Stimulated activated CD4-positive, alpha-beta T cell treated with anti-CD3 and anti-CD28 coated beads, TNF-alpha, amount 100 ng/mL, for 1 hour (primary cell): ENCODE results near the gene ARHGAP28.

Experiments used
- DNase-seq, 3 donors: peaks; one replicate each; pipeline ENCODE4 v3.0.0-alpha.2; 2020; ENCODE audit warnings: low read depth in 3 of 3, low spot score in 1 of 3

Gene ARHGAP28

DNA sequence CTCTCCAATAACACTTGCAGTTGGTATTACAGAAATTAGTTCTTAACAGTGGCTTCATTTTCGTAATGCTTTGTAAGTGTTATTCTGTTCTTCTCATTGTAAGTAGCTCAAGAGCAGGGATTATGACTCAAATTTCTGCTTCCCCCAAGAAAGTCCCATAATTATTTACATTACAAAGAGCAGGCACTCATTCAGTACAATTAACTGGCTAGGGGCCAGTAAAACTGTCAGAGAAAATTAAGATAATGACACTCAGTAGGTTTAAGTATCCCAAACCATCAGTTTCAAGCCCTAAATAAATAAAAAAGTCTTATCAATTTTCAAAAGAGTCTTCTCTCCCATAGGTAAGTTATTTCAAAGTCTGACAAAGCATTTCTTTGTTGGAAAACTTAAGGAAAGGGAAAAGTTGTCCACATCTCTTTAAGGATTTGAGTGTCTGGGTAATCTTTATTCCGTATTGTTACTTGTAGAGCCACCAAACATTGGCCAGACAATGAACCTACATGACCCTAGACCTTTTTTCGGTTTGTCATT is 137.1 kb downstream of the ARHGAP28 start:
- no peak for DNase-seq

DNA sequence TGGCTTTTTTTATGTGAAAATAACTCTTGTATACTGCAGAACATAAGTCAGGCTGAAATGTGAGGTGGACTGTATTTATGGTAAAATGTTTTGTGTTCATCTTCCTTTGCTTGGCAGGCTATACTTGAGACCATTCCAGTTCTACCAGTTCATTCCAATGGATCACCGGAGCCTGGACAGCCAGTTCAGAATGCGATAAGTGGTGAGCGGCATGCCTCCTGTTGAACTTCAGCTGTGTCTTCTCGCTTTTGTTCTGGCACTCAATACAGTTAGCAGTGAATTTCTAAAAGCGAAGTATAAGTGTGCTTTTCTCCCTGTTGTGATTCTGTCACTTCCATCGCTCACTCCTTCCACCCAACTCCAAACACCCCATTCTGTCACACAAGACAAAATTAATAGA is 138.5 kb downstream of the ARHGAP28 start:
- DNase-seq: no peak

DNA sequence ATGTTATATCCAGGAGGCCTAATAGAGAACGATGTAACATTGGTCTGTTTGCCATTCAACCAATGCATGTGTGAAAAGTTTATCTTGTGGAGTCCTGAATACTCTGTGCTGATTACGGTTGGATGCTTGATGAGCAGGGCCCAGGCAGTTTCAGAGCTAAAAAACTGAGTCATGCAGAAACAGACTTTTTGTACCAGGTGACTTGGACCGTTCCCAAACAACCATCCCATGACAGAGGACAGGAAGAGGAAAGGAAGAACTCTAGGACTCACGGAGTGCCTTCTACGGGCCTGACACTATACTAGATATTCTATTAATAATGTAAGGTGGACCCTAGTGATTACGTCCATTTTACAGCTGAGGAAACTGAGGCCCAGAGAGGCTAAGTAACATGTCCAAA is 142.1 kb downstream of the ARHGAP28 start:
- no peak for DNase-seq

DNA sequence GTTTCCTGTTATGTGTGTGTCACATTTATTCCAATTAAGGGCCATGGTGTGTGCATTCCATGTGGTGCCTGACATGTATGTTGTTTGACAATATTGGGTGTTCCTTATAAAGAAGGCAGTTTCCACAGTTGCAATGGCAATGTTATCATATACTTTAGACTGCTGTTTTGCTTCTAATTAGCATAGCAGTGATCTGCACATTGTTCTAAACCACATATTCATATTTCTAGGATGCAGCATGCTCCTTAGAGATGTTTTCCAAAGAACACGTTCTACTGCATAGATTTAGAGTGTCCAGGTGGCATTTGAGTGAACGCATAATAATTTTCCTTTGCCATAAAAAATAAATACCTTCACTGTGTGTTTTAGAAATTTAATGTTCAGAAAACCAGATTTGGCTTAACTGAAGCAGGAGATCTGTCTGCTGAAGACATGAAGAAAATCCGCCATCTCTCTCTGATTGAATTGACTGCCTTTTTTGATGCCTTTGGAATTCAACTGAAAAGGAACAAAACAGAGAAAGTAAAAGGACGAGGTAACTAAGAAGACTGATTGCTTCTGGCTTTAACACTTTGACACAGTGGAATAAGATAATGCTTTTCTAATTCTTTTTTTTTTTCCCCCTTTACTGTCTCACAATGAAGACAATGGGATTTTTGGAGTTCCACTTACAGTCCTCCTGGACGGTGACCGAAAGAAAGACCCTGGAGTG is 143.7 kb downstream of the ARHGAP28 start:
- no peak for DNase-seq

DNA sequence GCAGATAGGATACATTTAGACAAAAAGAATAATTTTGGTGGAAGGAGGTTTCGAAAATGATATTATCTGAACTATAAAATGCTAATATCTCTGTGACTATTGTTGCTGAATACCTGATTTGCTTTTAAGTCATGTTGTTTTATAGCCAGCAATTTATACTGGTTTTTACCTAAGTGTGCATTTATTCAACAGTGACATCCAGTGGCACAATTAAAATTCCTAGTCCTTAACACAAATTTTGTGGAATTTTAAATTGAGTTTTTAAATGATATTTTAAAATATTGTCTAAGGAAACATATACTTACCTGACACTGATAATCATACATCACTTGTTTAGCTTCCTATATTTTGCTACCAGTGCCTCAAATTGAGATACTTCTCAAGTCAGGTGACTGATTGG is 144.8 kb downstream of the ARHGAP28 start:
- DNase-seq: no peak

DNA sequence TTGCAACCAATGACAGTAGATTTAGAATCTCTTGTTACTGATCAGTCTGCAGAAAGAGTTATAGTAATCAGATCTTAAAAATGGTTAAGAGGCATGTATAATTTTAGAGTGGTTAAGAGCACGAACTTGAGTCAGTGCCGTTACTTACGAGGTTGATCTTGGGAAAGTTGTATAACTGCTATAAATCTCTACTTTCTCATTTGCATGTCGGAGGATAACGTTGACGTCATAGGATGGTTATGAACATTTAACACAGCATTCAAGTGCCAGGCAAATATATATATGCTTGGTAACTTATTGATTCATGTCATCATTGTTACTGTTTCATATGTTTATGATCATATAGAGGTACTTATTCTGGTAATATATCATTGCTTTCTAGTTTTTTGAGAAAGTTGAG is 146.2 kb downstream of the ARHGAP28 start:
- no peak for DNase-seq

DNA sequence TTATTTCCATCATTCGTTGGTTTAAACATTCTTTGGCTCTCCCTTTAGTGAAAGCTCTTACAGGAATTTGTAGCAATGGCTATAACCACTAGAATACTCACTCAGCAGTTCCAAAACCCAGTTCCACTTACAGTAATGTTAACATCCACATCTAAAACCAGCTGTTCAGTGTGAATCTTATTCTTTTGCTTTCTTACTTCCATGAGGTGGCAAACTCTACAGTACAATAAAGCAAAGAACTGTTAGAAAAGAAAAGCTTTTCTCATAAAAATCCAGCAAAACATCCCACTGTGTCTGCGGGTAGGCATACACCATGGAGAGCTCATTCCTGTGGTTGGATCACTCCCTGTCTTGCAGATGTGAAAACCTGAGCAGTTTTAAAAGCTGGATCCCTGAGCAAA is 147.1 kb downstream of the ARHGAP28 start:
- no peak for DNase-seq

DNA sequence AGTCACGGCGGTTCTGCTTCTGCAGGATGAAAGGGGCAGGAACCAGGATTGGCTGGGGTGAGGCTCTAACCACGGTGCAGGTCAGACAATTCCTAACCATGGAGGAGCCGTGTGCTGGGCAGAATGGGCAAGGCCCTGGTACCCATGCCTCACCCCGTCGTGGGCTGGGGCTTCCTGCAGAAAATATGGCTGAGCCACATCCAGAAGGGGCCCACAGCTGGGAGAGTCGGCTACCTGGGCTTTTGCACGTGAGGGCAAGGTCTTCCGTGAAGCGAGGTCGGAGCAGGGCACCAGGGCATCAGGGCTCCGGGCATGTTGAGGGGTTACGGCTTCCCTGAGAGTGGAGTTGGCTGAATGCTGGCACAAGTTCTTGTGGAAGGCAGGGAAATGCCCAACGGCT is 147.8 kb downstream of the ARHGAP28 start:
- DNase-seq: no peak

DNA sequence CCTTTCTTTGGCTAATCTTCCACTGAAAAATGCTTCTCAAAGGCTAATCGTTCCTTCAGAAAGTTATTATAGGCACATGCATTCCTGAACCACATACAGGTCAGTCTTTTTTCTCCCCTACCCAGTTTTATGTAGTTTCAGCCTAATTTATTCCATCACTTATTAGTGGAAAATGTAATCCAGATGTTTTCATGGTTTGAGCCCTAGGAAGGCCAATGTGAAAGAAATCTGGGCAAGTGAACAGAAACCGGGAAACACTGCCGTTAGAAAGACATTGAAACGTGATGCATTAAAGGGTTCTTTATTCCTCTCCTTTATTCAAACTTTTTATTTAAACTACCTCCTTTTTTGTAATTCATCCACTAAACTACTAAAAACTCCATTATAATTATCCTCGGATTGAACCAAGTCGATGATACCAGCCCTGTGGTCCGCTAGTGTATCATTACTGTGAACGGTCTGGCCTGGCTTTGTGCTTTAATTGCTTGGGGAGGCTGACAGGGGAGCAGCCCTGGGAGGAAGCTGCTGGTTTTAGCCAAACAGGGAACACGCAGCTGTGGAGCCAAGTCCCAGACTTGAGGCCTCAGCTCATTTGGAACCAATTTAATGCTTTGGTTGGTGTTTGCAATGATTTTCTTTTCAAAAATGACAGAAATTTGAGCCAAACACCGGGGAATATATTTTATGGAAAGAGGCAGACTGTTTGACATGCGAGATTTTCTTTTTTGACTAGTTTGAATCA is 149.2 kb downstream of the ARHGAP28 start:
- no peak for DNase-seq

DNA sequence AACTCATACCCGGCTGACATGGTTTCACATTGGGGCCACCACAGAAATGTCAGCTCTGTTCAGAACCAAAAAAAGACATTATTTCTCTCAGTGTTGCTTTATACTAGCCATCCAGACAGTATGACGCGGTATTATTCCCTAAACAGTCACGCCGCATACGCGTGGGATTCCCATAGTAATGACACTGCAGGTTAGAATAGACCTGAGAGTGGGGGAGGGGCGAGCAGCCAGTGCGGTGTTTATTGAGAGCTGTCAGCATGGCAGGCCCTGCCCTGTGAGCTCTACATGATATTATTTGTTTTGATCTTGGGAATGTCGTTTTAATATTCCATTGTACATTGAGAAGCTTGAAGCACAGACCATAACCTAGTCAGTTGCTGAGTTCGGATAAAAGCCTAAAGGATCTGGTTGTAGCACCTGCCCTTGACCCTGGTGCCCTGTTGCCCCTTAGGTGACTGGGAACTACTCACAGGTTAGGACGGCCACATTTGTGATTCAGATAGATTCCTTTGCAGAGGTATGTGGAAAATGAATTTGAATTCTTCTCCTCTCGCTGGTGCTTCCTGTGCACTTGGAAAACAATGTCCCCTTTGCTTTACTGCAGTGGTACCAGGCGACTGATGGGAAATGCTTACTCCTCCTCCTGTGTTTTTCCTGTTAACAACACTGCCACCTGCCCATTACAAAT is 150.1 kb downstream of the ARHGAP28 start:
- no peak for DNase-seq

DNA sequence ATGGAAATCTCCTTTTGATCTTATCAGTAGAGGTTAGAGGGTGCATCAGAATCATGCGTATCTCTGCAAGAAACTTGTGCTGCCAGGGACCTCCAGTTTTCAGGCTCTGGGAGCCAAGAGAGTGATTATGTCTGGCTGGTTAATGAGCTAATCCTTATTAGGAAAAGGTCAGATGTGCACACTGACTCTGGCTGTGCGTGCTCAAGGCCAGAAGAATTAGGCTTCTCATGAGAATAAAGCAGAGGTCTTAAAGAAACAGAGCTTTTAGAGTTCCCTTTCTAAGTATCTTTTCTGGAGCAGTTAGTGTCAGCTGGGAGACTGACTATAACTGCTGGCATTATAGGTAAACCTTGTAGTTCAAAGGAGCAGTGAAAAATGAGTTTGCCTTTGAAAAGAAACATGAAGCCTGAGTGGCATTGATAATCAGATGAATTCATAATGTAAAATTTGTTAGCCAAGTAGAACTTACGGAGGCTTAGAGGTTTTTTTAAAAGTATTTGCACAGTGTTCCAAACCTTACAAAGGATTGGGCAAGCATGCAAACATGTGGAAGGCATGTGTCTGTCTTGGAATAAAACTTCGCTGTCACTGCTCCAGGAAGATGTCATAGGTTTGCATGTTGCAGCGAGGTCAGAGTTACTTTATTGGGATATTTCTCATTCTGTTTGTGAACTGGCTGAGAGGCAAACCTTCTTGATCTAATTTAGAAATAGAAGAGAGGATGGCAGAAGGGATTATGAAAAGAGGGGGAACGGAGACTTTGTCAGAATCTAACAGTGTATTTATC is 151.7 kb downstream of the ARHGAP28 start:
- no peak for DNase-seq

DNA sequence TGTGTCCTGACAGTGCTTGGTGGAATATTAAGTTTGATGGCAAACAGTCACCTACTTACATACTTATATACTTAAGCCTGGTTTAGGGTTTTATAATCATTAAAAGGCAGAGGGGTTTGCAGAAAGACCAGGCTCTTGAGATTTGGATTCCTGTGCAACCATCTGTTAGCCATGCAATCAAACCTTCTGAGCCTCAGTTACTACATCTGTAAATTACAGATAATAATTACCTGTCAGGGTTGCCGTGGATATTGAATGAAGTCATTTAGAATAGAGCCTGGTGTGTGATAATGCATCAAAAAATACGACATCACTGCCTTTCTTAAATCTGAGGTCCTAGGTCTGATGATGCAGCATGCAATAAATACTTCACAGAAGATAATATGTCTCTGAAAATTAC is 152.9 kb downstream of the ARHGAP28 start:
- no peak for DNase-seq

DNA sequence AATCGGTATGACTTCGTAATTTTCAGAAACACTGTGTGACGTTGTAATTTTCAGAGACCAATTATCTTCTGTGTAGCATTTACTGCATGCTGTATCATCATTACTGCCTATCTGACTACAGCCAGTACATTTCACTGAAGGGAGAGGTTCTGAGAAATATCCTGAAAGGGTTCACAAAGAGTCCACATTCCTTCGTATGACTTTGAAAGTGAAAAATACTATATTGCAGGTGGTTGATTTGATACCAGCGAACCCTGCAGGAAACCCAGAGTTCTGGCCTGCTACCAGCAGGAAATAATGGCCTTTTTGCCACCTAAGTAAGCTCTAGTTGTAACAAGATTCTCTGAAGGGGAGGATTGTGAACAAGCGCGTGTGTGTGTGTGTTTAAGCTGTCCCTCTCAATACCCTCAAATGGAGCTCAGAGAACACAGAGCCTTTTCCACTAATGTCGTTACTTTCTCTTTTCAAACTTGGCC is 155.5 kb downstream of the ARHGAP28 start:
- DNase-seq: no peak

DNA sequence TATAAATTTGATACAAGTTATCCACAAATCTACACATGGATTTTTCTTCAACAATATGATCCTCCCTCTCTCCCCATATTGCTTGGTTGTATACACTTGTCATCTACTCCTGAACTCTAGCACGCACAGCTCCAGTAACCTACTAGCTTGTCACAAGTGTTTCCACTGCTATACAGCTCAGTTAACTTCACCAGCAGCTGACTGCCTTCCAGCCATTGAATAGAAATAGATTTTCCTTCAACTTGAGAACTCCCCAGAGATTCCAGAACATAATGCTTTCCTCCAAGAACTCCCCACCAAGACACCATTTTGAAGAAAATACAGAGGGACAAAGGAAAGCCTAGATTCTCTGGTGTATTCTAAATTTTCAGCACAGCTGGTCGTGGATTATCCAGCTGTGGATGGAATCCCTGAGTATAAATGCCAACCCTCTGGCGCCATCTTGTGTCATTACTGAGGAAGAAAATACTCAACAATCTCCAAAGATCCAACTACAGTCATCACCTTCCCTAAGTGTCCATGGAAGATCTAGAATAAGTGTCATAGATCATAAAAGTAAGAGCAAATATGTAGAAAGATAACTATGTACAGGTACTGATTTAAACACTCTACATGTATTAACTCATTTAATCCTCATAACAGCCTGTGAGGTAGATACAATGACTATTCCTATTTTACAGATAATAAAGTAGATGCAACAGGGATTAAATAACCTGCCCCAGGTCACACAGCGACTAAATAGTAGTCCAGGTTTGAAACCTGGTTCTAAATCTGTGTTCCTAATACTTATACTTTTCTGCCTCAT is 156.7 kb downstream of the ARHGAP28 start:
- DNase-seq: no peak

DNA sequence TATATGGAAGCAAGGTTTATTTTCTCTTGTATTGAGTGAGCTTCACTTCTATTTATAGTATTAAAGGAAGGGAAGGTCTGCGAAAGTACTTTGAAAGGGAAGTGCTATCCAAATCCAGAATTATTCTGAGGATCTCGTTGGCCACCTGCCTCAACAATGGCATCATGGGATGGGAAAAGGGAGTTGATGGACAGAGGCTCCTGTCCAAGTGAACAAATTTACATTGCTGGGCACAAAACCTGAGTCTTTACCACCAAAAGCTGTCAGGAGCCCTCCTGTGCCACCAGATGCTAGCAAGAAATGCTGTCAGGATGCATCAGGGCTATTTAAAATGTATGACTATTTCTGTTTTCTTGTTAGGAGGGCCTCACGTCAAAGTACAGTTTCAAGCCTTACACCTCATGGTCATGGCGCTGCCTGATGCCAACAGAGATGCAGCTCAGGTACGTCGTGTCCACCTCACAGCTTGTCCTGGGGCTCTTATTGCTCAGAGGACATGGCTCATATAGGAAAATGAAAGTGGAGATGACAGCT is 157.3 kb downstream of the ARHGAP28 start:
- no peak for DNase-seq

DNA sequence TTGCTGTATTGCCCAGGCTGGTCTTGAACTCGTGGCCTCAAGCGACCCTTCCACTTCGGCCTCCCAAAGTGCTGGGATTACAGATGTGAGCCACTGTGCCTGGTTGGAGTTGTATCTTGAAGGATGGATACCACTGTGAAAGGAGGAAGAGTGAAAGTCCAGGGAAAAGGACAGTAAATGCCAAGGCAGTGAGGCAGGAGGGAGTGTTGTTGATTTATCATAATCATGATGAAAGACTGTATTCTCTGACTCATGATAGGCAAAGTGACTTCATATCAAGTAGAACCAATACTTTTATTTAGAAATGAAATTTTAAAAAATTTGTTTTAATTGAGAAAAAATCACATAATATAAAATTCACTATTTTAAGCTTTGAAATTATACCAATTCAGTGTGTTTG is 162.3 kb downstream of the ARHGAP28 start:
- DNase-seq: no peak

DNA sequence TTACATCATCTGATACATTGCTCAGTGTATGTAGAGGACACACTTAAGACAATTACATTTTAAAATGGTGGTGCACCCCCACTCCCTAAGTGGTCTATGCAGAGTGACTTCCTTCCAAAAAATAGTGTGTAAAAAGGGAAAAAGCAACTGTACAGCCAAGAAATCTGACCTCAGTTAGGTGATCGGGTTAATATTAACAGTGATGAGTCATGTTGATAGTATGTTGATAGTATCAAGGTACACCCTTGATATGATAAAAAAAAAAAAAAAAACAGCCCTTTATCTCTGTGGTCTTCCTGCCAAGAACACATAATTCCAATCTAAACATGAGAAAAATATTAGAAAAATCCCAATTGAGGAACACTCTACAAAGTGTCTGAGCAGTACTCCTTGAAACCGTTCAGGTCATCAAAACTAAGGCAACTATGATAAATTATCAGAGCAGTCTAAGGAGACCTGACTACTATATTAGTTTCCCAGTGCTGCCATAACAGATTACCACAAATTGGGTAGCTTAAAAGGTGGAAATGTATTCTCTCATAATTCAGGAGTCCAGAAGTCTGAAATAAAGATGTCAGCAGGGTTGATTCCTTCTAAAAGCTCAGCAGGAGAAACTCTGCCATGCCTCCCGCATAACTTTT is 171.9 kb downstream of the ARHGAP28 start:
- DNase-seq: no peak

DNA sequence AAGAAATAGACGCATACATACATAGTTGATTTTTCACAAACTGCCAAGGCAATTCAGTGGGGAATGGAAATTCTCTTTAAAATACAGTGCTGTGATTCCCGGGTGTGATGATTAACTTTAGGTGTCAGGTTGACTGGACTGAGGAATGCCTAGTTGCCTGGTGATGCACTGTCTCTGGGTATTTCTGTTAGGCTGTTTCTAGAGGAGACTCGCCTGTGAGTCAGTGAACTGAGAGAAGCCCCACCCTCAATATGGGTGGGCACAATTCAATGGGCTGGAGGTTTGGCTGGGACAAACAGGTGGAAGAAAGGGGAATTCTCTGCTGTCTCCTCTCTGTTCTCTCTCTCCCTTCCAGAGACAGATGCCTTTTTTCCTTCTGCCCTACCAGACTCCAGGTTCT is 187.6 kb downstream of the ARHGAP28 start:
- DNase-seq: no peak

DNA sequence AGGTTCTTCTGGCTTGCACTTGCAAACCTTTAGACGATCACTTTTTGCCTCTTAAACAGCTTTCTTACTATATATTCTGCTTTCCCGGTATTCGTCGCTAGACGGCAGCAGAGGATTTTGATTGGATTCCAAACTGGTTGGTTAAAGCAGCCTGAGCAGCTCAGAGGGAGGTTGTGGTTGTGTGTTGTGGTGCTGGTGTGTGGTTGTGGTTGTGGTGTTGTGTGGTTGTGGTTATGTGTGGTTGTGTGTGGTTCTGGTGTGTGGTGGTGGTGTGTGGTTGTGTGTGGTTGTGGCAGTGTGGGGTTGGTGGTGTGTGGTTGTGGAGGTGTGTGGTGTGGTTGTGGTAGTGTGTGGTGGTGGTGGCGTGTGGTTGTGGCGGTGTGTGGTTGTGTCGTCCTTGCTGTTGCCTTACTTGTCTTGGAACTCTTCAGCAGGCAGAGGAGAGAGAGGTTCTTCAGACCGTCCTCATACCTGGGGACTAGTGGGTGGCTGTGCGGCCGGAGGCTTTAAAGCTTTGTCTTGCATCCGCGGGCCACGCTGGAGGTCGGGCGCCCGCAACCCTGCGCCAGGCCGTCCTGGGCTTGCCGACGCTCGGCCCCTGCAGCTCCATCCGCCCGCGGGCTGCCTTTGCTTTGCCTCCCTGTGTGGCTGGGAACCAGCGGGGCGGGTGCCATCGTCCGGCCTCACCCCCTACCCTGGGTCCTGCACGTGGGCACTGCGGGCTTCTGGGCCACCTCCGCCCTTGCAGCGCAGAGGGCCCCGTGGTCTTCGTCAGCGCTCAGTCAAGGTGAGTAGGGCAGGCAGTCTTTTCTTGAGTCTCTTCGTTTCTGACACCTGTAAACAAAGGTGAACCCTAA is 190.8 kb downstream of the ARHGAP28 start:
- no peak for DNase-seq
